HG03558 (cell line): ENCODE measurements around the gene FGF18.

Experiments
- ATAC-seq: cut with Tn5 transposase; IDR thresholded peaks from one replicate; pipeline ENCODE4 v1.9.1; 2021; ENCODE audit warnings: moderate number of reproducible peaks; ENCODE audit not compliant: unreplicated experiment; ENCODE audit errors: extremely low read depth

FGF18 gene

GRCh38 chr5:171436804-171437285, 17.4 kb downstream of the FGF18 start:
- ATAC-seq: no peak

DNA sequence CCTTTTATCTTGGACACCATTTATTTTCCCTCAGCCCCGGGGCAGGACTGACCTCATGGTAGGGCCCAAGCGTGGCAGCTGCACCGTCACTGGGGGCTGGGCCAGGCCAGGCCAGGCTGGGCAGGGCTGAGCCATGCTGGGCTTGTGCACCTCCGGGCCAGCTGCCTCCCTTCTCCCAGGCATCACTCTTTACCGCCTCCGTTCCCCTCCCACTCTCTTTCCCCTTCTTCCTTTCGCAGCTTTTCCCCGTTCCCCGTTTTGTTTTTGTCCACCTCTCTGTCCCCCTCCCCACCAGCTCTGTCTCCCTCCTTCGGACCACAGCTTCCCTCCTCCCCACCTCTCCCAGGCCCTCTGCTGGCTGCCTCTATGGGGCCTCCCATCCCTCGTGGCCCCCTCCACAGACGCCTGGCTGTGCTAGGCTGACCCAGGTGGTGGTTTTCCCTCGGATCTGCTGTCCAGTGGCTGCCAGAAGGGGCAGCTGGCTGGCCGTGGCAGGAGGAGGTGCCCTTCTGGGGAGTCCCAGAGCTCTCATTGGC, 17.9 kb downstream of the FGF18 start:
- no peak for ATAC-seq

GRCh38 chr5:171438738-171439137, 19.3 kb downstream of the FGF18 start:
- no peak for ATAC-seq

GRCh38 chr5:171441246-171441791, 21.9 kb downstream of the FGF18 start:
- ATAC-seq: no peak

- ATAC-seq: no peak
These were observed 23.0 kb downstream of the FGF18 start for GRCh38 chr5:171442287-171443042.

- no peak for ATAC-seq
These were observed 25.1 kb downstream of the FGF18 start for GRCh38 chr5:171444582-171444981.

DNA sequence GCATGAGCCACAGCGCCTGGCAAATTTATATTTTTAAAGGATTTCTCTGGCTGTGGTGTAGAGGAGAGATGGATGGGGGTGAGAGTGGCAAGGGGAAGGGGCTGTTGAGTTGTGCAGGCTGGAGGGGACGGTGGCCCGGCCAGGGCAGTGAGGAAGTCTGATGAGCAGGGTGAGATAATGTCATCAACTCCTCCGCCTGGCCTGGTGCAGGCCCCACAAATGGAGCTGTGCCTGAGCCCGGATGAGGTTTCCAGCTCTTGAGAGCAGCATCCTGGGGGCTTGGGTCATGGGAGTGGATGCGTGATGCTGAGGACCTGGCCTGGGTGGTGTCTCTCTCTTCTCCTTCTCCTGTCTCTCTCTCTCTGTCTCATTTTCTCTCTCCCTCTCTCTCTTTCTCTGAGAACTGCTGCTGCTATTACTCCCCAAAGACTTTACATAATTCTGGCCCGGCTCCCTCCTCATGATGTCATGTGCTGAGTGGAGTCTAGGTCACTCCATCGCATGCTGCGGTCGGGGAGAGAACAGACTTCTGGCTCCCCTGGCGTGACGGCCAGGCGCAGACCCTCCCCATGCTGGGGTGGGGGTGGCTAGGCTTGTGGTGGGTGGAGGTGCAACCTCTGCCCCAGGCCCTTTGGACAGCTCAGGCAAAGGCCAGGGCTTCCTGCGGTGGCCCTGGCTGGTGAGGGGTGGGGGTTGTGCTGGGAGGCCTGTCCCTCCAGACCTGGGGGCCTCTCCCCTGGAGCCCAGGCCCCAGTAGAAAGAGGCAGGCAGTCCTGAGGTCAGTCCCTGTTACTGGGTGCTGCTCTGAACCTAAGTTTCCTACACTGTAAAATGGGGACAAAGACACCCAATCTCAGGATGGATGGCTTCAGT, 26.4 kb downstream of the FGF18 start:
- no peak for ATAC-seq

GRCh38 chr5:171447226-171447625, 27.8 kb downstream of the FGF18 start:
- ATAC-seq: no peak

GRCh38 chr5:171449426-171449825, 30.0 kb downstream of the FGF18 start:
- no peak for ATAC-seq

GRCh38 chr5:171450423-171451331, 31.2 kb downstream of the FGF18 start:
- ATAC-seq: no peak

GRCh38 chr5:171451421-171451820, 32.0 kb downstream of the FGF18 start:
- ATAC-seq: no peak

- no peak for ATAC-seq
These were observed 33.7 kb downstream of the FGF18 start for GRCh38 chr5:171453056-171453725.

DNA sequence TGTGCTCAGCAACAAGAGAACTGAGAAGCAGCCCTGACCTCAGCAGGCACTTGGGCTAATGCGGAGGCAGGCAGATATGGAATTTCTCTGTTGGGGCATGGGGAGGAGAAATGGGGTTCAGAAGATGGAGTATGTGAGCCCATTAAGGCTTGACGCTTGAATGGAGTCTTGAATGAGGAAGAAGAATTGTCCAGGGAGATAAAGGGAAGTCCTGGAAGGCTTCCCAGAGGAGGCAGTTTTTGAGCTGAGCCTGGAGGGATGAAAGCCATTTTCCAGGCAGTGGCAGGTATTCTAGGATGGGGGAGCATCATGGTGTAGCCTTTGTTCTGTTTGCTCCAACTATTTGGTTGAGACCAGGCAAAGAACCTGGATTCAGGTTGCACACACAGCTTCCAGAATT, 34.5 kb downstream of the FGF18 start:
- ATAC-seq: no peak

DNA sequence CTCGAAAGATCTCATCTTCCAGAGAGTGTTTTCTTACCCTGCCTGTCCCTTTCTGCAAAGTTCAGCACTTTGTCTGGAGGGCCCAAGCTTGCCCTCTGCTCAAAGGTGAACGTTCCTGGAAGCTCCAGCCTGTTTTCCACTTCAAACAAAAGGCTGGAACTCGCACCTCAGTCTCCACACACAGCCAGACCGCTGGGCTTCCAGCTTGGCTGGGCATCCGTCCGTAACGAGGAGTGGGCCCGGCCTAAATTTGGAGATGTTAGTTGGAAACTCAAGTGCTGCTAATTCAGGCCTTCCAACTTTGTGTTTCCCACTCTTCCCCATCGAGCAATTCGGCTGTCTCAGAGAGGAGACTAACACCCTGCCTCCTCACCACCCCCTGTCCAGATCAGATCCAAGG, 35.1 kb downstream of the FGF18 start:
- ATAC-seq: no peak

GRCh38 chr5:171455522-171455921, 36.1 kb downstream of the FGF18 start:
- no peak for ATAC-seq

DNA sequence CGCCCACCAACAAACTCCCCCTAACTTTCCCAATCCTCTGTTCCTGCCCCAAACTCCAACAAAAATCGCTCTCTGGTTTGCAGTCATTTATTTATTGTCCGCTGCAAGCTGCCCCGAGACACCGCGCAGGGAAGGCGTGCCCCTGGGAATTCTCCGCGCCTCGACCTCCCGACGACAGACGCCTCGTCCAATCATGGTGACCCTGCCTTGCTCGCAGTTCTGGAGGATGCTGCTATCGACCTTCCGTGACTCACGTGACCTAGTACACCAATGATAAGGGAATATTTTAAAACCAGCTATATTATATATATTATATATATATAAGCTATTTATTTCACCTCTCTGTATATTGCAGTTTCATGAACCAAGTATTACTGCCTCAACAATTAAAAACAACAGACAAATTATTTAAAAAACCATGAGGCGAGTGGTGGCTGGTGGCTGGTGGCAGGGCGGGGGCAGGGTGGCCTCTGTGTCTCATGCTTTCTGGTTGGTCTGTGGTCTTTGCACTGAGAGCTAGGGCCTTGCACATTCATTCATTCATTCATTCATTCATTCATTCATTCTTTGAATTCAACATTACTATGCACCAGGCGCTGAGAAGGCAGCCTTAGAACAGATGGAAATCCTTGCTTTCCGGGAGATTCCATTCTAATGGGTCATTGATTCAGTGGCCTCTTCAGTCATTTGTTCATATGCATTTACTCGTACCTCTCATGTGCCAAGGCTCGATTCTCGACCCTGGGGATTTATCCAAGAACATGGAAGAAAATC, 37.9 kb downstream of the FGF18 start:
- ATAC-seq: no peak

DNA sequence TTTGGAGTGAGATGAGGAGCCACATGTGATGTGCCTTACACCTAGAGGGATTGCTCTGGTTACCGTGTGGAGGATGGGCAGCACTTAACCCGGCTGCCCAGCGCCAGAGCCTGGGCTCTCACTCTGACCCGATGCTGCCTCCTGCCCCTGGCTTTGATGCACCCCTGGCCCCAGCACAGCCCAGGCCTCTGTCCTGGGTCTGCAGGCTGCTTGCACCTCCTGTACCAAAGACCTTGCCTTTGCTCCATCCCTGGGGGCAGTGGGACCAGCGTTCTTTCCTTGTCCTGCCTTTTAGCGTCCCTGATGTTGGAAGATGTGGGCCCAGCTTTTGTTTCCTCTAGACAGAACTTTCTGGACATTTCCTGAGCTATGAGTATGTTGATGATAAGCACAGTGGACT, 40.4 kb downstream of the FGF18 start:
- no peak for ATAC-seq

GRCh38 chr5:171462136-171462927, 42.9 kb downstream of the FGF18 start:
- no peak for ATAC-seq
